Measurements from ENCODE around the gene TMEM207.

Gene TMEM207

GRCh38 chr3:190449801-190450200, at the start of gene TMEM207:
Gene TMEM207 (minus strand): TSS chr3:190449901. CDS start chr3:190449809, 92 bp downstream.
- TF ChIP-seq CTCF (IDR thresholded peaks at IDR 0.05; ENCODE audit: extremely low read depth, missing control alignments): no peak
- DNase-seq (ENCODE audit: low spot score): no peak

GRCh38 chr3:190499122-190499521, 49.4 kb upstream of the TMEM207 start:
- DNase-seq (ENCODE audit: low spot score): no peak
- TF ChIP-seq CTCF (IDR thresholded peaks at IDR 0.05; ENCODE audit: extremely low read depth, missing control alignments): no peak

- no peak for DNase-seq (ENCODE audit: low spot score)
- TF ChIP-seq CTCF (IDR thresholded peaks at IDR 0.05; ENCODE audit: extremely low read depth, missing control alignments): no peak
Observed at GRCh38 chr3:190498293-190498692, 48.6 kb upstream of the TMEM207 start.

GRCh38 chr3:190497811-190498210, 48.1 kb upstream of the TMEM207 start:
- no peak for TF ChIP-seq CTCF (IDR thresholded peaks at IDR 0.05; ENCODE audit: extremely low read depth, missing control alignments)

GRCh38 chr3:190496859-190497258, 47.2 kb upstream of the TMEM207 start:
- no peak for TF ChIP-seq CTCF (IDR thresholded peaks at IDR 0.05; ENCODE audit: extremely low read depth, missing control alignments)
- DNase-seq (ENCODE audit: low spot score): no peak

More at GRCh38 chr3:190497811-190498210, 48.1 kb upstream of the TMEM207 start:
- DNase-seq (ENCODE audit: low spot score): no peak

- DNase-seq (ENCODE audit: low spot score): no peak
- no peak for TF ChIP-seq CTCF (IDR thresholded peaks at IDR 0.05; ENCODE audit: extremely low read depth, missing control alignments)
Observed at GRCh38 chr3:190495796-190496195, 46.1 kb upstream of the TMEM207 start.

GRCh38 chr3:190495354-190495753, 45.7 kb upstream of the TMEM207 start:
- TF ChIP-seq CTCF (IDR thresholded peaks at IDR 0.05; ENCODE audit: extremely low read depth, missing control alignments): no peak
- DNase-seq (ENCODE audit: low spot score): no peak

Data from GM20000 (cell line).